Stimulated activated CD8-positive, alpha-beta memory T cell treated with anti-CD3 and anti-CD28 coated beads, Interleukin-7, amount 100 ng/mL, for 1 hour (primary cell): ENCODE data around the gene SERPIND1.

Source experiments
- DNase-seq, 2 donors: peaks; one replicate each; pipeline ENCODE4 v3.0.0-alpha.2; 2020; ENCODE audit warnings: low read depth in 2 of 2

SERPIND1 gene

GRCh38 chr22:20792221-20792965 is 18.5 kb downstream of the SERPIND1 start:
- DNase-seq = no peak

- no peak for DNase-seq
Measured at GRCh38 chr22:20792966-20793728, 19.2 kb downstream of the SERPIND1 start.

DNA sequence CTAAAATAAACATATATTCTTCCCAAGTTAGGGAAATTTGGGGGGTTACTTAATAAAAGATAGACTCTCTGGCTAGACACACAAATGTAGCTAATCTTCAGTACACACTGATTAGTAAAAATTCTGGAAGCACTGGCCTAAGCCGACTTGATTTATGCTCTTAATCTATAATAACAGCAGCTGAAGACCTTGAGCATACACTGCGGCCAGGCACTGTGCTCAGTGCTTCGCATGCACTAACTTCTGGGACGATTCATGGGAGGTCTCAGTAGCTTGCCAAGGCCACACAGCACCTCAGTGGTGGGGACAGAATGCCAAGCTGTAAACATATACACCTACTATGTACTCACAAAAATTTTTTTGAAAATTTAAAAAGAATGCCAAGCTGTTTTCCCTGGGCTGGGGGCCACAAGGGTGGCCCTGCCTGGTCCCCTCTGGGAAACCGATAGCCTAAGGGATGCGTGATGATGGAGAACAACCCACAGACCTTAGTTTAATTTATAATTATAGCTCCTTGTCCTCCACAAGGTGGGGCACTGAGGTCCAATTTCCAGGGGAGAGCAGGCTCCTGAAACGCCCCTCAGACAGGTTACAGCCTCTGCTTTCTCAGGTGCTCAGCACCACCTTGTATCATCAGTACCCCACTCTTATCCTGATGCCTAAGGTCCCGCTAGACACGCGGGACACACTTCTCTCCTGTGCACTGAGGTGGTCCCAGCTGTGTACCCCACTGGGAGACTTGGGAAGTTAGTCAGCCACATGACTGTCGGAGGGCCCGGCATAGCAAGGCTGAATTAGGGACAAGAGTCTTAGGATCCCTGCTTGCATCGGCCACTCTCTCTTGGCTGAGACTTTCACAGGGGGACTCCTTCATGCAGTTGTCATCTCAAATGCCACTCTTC is 20.1 kb downstream of the SERPIND1 start:
- DNase-seq = no peak

DNA sequence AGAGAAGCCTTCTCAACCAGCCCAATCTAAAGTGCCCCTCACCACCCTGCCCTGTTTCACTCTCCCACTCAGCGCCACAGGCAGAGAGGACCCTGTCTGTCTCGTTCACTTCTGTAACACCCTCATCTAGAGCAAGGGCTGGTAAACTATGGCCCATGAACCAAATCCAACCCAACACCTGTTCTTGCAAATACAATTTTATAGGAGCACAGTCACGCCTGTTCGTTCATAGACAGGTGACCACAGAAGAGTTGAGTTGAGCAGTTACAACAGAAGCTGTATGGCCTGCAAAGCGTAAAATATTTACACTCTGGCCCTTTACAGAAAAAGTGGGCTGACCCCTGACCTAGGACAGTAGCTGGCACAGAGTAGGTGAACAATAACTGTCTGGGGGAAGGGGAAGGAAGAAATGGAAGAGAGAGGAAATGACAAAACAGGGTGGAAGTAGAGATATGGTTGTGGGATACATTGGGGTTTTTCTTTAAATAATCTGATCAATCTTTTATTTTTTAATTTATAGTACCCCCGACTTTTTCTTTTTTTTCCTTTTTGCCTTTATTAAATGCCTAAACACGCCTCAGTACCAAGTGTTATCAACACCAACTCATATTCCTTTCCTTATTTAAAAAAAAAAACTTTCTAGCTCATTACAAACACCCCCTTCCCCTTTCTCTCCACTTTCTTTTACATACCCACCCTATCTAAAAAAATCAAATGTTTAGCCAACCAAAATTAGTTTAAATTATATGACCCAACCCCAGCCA is 20.9 kb downstream of the SERPIND1 start:
- DNase-seq = no peak

DNA sequence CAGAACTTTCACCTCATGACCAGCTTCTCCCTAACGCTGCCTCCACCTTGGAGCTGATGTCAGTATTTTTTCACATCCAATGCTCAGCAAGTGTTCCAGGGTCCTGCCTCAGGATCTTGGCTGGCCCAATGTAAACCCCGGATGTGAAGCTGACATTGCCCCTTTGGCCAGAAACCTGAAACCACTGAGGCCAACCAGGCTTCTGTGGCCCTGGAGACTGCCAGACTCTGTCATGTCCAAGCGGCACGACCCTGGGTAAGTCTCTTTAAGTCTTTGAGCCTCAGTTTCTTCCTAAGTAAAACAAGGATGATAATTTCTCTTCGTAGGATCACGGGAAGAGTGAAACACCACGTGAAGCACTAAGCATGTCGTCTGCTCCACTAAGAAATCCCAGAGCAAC is 22.8 kb downstream of the SERPIND1 start:
- no peak for DNase-seq

- DNase-seq = no peak
Measured at GRCh38 chr22:20798218-20798617, 24.3 kb downstream of the SERPIND1 start.

DNA sequence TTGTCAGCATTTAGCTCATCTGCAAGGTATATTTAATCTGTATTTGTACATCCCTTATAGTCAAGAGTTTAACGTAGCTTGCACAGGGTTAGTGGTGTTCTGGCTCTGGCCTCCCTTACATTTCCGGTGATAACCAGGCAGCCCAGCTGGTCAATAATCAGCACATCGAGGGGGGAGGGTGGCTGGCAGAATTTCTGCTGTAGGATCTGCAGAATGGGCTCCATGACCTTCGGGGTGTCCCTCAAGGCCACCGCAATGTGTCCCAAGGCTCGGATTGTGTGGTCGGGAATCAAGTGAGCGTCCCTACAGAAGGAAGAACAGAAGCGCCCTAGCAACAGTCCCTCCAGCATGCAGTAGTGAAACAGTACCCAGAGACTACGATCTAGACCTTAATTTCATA is 25.1 kb downstream of the SERPIND1 start:
- DNase-seq = no peak

- no peak for DNase-seq
Measured at GRCh38 chr22:20799449-20799848, 25.5 kb downstream of the SERPIND1 start.

GRCh38 chr22:20802452-20802851 is 28.5 kb downstream of the SERPIND1 start:
- DNase-seq = no peak

DNA sequence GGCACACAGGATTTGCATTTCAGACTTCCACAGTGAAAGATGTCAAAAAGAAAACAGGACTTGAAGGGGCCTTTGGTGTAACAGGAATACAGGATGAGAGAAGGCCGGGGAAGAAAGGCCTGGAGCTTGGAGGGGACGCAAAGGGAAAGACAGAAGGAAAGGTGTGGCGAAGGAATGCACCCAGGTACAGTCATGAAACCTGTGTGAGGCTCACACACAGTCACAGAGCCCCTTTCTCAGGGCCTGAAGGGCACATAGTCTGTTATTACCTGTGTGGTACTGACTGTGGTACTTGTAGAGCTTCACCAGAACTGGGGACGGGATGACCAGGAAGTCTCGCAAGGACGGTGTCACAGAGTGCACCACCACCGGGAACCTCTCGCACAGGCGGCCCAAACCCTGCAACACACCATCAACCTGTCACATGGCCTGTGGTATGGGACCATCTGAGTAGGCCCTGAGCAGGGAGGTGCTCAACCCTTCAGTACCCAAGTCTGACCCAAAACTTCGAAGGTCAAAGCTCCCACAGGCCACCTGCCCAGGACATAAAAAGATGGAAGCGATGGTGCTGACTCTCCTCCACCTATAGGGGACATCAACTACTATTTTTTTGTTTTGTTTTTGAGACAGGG is 29.1 kb downstream of the SERPIND1 start:
- no peak for DNase-seq

DNA sequence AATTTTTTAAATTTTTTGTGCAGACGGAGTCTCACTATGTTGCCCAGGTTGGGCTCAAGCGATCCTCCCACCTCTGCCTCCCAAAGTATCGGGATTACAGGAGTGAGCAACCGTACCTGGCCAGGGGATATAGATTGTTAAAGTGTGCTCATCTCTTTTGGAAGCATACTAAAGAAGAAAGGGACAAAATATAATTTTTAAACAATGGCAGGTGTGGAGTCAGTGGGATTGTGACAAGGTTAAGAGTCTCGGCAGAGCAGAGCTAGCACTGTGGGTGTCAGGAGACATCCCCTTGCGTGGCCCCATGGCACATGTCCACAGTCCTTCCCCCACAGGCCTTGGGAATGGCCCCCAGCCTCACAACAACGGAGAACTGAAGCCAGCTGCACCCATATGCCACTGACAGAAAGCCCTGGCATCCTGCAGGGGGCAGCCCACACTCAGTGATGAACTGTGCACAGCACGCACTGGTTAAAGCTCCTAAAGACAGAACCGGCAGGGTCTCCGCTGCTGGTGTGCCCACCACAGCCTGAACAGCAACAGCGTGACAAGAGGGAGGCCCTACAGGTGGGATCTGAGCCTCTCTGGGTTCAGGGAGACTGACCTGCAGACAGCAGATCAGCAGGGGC is 29.9 kb downstream of the SERPIND1 start:
- no peak for DNase-seq

DNA sequence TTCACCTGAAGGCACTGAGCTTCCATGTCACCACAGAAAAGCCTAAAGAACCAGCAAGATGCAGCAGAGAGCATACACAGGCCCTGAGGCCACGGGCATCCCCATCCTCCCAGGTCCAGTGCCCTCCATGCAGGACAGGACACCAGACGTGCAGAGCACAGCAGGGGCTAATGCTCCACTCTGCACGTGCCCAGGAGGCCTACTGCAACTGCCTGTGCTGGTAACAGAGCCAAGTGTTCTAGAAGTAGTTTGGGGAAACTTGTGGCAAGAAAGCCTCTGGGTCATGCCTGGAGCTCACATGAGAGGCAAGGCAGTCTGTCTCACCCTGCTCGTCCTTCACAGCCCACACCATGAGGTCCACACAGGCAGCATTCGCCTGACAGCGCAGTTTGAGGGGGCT is 30.7 kb downstream of the SERPIND1 start:
- DNase-seq = no peak

- no peak for DNase-seq
Measured at GRCh38 chr22:20805972-20806471, 32.1 kb downstream of the SERPIND1 start.

- no peak for DNase-seq
Measured at GRCh38 chr22:20807315-20807752, 33.4 kb downstream of the SERPIND1 start.

GRCh38 chr22:20808844-20809243 is 34.9 kb downstream of the SERPIND1 start:
- no peak for DNase-seq

DNA sequence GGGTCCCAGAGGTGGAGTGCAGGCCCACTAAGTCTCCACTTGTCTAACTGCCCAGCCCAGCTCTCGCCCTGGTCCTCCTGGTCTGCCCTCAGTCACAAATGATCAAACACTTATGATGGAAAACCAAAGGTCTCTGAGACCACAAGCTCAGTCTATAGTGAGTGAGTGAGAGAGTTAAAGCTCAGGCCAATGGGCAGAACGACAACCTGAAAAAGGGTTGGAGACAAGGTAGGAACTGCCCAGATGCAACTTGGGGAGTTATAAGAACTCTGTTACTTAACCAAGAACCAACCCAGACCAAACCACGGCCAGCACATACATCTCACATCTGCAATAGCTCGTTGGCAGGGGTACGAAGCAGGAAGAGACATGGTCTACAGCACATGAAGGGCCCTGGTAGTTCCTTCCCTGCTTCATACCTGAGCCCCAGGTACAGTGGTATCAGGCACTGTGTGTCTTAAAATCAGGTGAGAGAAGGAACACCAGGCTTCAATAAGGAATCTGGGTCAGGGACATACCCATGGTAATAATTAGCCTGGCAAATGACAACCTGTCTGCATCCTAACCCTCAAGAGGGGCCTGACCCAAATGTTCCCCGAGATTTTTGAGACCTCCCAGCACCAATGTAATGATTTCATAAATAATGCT is 35.7 kb downstream of the SERPIND1 start:
- no peak for DNase-seq

GRCh38 chr22:20810645-20811044 is 36.7 kb downstream of the SERPIND1 start:
- no peak for DNase-seq

DNA sequence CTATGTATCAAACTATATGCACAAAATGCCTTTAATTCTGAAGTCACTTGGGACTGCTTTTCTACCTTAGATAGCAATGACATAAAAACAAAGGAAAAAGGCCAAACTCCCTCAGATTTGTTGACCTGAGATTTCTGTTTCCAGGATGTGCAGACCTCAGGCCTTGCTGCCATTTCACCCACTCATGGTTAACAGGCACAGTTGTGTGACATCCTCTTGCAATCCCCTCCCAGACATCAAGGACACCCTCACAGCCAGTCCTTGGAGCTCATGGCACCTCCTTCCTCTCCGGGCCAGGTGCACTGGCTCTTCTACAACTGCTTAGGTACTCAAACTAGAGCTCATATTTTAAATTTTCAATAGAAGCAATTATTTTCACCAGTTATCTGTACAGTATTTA is 37.3 kb downstream of the SERPIND1 start:
- DNase-seq = no peak

- no peak for DNase-seq
Measured at GRCh38 chr22:20811971-20812660, 38.2 kb downstream of the SERPIND1 start.
